Hematopoietic multipotent progenitor cell treated with erythropoietin and hydrocortisone succinate and interleukin-3 and kit ligand, for 15 days (in vitro differentiated cells): ENCODE results near the gene ATF7IP.
A peak's percentile ranks its signal among the peaks of the same experiment; 100 is the strongest.
"Not testable (repeated sequence)": the region's sequence is repeated elsewhere in the genome, so short reads cannot be mapped to it uniquely, and the experiment has no call there.

Source experiments
- DNase-seq: peaks from one replicate; pipeline ENCODE4 v3.0.0-alpha.2; 2015; ENCODE audit warnings: low spot score

Gene ATF7IP, protein sequence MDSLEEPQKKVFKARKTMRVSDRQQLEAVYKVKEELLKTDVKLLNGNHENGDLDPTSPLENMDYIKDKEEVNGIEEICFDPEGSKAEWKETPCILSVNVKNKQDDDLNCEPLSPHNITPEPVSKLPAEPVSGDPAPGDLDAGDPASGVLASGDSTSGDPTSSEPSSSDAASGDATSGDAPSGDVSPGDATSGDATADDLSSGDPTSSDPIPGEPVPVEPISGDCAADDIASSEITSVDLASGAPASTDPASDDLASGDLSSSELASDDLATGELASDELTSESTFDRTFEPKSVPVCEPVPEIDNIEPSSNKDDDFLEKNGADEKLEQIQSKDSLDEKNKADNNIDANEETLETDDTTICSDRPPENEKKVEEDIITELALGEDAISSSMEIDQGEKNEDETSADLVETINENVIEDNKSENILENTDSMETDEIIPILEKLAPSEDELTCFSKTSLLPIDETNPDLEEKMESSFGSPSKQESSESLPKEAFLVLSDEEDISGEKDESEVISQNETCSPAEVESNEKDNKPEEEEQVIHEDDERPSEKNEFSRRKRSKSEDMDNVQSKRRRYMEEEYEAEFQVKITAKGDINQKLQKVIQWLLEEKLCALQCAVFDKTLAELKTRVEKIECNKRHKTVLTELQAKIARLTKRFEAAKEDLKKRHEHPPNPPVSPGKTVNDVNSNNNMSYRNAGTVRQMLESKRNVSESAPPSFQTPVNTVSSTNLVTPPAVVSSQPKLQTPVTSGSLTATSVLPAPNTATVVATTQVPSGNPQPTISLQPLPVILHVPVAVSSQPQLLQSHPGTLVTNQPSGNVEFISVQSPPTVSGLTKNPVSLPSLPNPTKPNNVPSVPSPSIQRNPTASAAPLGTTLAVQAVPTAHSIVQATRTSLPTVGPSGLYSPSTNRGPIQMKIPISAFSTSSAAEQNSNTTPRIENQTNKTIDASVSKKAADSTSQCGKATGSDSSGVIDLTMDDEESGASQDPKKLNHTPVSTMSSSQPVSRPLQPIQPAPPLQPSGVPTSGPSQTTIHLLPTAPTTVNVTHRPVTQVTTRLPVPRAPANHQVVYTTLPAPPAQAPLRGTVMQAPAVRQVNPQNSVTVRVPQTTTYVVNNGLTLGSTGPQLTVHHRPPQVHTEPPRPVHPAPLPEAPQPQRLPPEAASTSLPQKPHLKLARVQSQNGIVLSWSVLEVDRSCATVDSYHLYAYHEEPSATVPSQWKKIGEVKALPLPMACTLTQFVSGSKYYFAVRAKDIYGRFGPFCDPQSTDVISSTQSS

DNA sequence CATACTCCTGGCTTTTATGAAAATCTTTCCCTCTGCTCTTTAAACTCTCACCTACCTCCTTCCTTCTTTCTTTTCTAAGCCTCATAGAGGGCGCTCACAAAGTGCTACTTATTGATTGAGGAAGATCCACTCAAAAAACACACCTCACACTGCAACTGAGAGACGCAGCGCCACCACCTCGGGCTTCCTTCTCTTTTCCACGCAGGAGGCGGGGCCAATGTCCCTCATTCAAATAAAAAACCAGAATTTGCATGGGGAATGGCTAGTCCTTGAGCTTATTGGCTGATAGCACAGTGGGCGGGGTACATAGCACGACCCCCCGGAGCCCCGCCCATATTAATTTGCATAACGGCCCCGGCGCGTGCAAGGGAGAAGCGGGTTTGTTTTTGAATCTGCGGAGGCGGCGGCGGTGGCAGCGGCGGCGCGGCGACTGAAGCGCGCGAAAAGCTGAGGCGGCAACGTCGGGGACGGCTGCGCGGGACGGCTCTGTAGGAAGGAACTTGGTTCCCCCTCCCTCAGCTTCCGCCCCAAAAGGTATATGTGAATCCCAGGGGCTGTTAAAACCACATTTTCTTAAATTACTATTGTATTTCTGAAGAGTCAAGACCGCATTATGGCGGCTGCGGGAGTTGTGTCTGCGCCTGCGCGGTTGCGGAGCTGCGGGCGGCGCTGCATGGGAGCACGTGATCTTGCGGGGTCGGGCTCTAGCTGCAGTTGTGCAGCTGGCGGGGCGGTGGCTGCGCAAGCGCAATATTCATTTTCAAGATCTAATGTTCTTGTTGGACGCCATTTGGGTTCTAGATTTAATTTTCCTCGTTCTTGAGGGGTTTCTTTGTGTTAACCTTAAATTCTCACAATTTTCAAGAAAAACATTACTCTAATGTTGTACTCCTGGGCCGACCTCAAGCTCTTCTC lies at the start of gene ATF7IP:
Gene ATF7IP (plus strand): TSS at position 389 of the 915 bp plus-strand sequence. CDS start 58,234 bp downstream, outside the sequence.
- peak; percentile 99 for DNase-seq

DNA sequence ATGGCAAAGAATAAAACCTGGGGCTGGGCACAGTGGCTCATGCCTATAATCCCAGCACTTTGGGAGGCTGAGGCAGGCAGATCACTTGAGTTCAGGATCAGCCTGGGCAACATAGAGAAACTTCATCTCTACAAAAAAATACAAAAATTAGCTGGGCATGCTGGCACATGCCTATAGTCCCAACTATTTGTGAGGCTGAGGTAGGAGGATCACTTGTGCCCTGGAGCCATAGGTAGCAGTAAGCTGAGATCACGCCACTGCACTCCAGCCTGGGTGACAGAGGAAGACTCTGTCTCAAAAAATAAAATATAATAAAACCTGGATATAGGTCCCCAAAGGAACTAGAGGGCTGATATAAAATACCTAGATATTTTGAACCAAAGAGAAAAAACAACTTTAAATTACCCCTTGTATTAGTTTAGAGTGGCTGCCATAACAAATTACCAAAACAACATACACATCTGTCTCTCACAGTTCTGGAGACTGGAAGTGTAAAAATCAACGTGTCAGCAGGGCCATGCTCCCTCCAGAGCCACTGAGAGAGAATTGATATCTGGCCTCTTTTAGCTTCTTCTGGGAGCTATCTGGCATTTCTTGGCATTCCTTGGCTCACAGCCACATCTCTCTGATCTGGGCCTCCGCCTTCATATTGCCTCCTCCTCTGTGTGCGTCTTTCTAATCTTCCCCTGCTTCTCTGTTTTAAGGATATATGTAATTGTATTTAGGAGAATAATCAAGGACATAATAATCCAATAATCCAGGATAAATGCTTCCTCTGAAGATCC lies 47.9 kb upstream of the ATF7IP start:
- peak; percentile 29 for DNase-seq

DNA sequence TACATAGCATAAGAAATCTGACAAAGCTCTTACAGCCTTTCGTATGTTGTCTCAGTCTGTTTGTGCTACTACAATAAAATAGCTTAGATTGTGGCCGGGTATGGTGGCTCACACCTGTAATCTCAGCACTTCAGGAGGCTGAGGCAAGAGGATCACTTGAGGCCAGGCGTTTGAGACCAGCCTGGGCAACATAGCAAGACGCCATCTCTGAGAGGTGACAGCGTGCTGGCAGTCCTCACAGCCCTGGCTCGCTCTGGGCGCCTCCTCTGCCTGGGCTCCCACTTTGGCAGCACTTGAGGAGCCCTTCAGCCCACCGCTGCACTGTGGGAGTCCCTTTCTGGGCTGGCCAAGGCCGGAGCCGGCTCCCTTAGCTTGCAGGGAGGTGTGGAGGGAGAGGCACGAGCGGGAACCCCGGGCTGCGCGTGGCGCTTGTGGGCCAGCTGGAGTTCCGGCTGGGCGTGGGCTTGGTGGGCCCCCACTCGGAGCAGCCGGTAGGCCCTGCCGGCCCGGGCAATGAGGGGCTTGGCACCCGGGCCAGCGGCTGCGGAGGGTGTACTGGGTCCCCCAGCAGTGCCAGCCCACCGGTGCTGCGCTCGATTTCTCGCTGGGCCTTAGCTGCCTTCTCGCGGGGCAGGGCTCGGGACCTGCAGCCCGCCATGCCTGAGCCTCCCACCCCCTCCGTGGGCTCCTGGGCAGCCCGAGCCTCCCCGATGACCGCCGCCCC lies 45.6 kb upstream of the ATF7IP start:
- not testable (repeated sequence) for DNase-seq

DNA sequence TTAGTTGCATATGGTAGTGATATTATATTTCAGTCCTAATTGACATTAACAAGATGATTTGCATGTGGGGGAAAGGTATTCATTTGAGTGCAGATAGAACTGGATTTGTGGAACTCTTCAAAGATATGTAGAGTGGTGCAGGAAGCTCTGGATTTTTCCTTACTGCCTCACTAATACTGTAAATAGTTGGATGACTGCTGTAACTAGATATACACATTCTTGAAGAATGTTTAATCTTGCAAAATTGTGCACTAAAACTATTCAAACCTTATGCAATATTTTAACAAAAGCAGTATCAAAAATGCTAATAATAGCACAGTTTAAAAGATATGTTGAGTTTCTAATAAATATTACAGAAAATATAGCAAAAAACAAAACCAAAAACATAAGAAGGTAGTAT lies 43.1 kb upstream of the ATF7IP start:
- DNase-seq = no peak

DNA sequence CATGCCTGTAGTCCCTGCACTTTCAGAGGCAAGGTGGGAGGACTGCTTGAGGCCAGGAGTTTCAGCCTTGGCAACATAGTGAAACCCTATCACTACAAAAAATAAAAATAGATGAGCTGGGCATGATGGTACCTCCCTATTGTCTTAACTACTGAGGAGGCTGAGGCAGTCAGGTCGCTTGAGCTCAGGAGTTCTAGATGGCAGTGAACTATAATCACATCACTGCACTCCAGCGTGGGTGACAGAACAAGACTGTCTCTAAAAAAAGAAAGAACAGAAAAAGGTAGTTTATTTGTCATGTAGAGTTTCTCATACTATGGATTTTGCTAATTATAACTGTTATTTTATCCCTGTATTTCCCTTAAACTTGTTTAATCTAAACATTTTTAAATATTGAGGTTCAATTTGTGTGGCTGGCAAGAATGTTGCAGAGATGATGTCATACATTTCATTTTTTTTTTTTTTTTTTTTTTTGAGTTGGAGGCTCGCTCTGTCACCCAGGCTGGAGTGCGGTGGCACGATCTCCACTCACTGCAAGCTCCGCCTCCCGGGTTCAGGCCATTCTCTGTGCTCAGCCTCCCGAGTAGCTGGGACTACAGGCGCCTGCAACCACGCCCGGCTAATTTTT lies 39.7 kb upstream of the ATF7IP start:
- no peak for DNase-seq

DNA sequence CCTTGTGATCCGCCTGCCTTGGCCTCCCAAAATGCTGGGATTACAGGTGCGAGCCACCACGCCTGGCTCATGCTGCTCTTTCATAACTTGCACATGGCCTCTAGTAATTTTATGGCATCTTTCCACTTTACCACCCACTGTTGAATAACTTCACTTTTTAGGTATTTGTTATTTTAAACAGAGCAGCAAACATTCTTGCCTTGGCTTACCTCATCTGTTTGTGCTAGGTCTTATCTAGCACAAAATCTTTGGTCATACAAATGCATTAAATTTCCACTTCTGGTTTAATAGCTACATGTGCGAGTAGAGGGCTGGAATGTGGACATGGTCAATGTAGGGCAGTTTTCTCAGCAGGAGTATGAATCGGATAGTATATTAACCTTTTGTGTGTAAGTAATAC lies 38.8 kb upstream of the ATF7IP start:
- no peak for DNase-seq

DNA sequence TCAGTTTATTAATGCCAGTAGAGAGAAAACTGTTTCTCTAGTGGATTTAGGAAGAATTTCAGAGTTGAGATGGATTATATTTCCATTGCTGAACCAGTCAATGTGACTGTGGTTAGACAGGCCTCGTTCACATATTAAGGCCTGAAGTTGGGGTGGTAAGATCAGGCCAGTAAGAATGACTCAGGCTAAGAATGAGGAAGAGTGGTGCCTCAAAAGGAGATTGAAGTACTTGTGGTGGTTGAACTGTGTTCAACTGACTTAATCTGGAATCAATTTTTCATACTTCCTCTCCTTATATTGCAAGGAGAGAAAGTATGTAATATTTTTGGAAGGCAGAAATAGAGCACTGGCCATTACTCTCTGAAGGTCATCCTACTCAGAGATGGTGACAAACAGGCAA lies 37.8 kb upstream of the ATF7IP start:
- DNase-seq = no peak

DNA sequence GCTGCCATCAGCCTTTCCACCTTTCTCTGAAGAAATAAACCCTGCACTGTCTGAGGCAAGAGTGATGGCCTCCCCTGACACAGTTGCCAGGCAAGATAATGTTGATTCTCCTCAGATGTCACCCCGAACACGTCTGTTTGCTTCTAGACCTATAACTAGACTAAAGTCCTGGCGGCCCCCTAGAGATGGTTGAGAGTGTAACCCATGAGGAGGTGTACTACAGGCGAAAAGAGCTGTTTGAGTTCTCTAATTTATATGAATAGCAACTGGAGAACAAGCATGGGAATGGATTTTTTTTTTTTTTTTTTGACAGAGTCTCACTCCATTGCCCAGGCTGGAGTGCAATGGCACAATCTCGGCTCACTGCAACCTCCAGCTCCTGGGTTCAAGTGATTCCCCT lies 33.0 kb upstream of the ATF7IP start:
- DNase-seq = no peak

DNA sequence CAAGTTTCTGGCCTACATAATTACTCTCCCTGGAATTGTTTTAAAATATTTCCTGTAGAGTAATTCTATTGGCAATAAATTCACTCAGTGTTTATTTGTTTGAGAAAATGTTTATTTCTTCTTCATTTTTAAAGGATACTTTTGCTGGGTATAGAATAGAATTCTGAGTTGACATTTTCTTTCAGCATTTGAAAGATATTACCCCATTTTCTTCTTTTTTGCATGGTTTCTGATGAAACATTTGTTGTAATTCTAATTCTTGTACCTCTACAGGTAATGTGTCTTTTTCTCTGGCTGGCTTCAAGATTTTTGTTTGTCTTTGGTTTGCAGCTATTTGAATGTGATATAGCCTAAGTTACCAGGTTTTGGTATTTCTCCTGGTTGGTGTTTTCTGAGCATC lies 25.1 kb upstream of the ATF7IP start:
- DNase-seq = no peak

DNA sequence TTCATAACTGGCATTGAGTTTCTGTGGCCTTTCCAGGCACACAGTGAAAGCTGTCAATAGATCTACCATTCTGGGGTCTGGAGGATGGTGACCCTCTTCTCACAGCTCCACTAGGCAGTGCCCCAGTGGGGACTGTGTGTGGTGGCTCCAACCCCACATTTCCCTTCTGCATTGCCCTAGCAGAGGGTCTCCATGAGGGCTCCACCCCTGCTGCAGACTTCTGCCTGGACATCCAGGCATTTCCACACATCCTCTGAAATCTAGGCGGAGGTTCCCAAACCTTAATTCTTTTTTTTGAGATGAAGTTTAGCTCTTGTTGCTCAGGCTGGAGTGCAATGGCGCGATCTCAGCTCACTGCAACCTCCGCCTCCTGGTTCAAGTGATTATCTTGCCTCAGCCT lies 14.0 kb upstream of the ATF7IP start:
- not testable (repeated sequence) for DNase-seq

DNA sequence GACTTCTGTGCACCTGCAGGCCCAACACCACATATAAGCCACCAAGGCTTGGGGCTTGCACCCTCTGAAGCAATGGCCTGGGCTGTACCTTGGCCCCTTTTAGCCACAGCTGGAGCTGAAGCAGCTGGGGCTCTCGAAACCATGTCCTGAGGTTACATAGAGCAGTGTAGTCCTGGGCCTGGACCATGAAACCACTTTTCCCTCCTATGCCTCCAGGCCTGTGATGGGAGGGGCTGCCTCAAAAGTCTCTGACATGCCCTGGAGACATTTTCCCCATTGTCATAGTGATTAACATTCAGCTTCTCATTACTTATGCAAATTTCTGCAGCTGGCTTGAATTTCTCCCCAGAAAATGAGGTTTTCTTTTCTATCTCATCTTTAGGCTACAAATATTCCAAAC lies 13.4 kb upstream of the ATF7IP start:
- not testable (repeated sequence) for DNase-seq

DNA sequence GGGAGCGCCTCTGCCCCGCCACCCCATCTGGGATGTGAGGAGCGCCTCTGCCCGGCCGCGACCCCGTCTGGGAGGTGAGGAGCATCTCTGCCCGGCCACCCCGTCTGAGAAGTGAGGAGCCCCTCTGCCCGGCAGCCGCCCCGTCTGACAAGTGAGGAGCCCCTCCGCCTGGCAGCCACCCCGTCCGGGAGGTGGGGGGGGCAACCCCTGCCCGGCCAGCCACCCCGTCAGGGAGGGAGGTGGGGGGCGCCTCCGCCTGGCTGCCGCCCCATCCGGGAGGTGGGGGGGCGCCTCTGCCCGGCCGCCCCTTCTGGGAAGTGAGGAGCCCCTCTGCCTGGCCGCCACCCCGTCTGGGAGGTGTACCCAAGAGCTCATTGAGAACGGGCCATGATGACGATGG lies 10.8 kb upstream of the ATF7IP start:
- not testable (repeated sequence) for DNase-seq

DNA sequence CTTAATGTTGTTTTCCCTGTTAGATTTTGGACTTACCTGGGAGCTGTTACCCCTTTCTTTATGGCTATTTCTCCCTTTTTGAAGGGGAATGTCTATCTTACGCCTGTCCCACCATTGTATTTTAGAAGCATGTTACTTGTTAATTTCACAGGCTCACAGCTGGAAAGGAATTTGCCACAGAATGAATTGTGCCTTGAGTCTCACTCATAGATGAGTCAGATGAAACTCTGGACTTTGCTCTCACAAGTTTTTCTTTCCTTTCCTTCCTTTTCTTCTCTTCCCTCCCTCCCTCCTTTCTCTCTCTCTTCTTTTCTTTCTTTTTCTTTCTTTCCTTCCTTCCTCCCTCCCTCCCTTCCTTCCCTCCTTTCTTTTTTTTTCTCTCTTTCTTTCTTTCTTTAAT lies 9.3 kb upstream of the ATF7IP start:
- DNase-seq = no peak

DNA sequence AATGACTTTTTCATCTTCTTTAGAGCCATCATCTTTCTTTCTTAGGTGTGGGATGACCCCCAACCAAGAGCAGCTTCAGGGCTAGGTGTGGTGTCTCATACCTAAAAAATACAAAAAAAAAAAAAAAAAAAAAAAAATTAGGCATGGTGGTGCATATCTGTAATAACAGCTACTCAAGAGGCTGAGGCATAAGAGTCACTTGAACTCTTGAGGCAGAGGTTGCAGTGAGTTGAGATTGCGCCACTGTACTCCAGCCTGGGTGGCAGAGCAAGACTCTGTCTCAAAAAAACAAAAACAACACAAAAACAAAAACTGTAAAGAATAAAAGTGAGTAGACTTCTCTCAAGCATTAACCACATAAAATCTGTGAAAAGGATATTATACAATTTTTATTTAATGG lies 8.0 kb upstream of the ATF7IP start:
- DNase-seq = no peak

DNA sequence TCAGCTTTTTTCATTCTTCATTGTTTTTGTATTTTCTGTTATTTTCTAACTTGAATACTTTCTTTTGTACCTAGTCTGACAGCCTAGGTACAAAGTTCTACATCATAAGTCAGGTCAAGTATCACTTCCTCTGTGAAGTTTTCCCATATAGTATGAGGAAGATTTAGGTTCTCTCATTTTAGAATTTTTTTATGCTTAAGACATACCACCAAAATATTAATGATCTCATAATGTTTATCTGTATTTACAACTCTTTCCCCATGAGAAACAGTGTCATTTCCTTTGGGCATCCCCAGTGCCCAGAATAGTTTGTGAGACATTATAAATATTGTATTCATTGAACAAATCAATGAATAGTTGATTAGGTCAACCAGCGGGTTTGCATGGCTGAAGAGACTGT lies 3.1 kb upstream of the ATF7IP start:
- DNase-seq = no peak

DNA sequence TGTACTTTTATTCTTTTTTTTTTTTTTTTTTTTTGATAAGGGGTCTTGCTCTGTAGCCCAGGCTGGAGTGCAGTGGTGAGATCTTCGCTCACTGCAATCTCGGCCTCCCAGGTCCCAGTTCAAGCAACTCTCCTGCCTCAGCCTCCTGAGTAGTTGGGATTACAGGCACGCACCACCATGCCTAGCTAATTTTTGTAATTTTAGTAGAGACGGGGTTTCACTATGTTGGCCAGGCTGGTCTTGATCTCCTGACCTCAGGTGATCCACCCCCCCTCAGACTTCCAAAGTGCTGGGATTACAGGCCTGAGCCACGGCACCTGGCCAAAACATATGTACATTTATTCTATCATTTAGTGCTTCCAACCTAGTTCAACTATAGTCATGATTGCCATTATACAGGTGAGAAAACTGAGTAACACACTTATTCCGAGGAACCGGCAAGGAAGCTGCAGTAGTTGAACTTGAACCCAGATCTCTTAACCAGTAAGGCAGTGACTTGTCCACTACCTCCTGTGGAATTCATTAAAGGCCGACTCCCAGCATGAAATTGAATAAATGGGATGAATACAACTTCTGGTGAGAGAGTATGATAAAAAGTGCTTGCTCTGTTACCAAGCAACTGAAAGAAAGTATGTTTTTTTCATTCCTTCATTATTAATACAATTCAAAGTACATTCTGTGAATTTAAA lies 755 bp upstream of the ATF7IP start:
- no peak for DNase-seq

DNA sequence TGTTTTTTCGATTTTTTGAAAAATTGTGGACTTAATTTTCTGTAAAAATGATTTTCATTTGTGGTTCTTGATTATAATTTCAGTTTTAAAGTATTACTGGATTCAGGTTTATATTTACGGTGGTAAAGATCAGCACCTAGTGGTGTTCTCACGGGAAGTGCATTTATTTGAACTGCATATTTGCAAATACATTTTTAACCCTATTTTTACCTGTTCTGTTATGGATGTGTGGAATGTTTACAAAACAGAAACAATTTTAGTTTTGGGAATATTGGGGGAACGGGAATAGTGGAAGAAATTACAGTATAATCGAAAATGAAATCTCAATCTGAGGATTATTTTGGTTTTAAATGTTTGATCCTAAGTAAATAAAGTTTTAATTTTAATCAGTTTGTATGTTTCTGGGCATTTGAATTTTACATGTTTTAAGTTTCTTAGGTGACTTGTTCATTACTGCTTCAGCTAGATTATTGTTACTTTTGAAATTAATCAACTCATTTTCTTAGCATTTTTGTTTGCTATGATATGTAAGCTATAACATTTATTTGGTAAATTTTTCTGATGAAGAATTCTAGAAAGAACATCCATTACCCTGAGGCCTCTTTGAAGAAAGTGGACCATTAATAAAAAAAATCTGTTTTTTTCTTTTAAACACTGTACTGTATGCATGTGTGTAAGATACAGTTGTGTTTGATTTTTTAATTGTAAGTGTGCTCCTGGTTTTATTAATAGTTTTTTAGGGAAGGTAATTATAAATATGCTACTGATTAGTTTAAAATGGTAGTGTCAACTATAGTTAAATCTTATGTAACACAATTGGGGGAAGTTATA lies 942 bp downstream of the ATF7IP start:
- DNase-seq = peak; percentile 25
